Naive thymus-derived CD8-positive, alpha-beta T cell (primary cell): Measurements from ENCODE around the gene TOM1. TPM values are rescaled to one million over a fixed set of nuclear protein-coding genes. Genes with fewer than 3 reads are reported as not detected.

Source experiments
- ATAC-seq, 2 donors: fragments of 150-1000 bp; cut with Tn5 transposase in 1 of 2; sonication (Bioruptor Pico), chemical (Tn5 transposase) in 1 of 2; 1 replicate in 1 of 2; 2 replicates in 1 of 2; pipeline ENCODE4 v1.10.0; 2021; ENCODE audit warnings: mild to moderate bottlenecking in 2 of 2, moderate library complexity in 2 of 2
- POLR2A ChIA-PET: fragments of 350-600 bp; sonication (Branson Sonifier 250); formaldehyde crosslinking; loops from one replicate; lab custom pipeline; 2021; ENCODE audit warnings: antibody characterized with exemption; lab: Charles Lee
- DNase-seq, 10 donors: peaks; one replicate each; pipeline versions ENCODE4 v3.0.0 to v3.0.0-alpha.2; 2020 to 2022
- H3K27ac Mint-ChIP-seq, 10 donors: one replicate each; pipeline ENCODE4 v1.8.0; 2020 to 2022; ENCODE audit warnings: mild to moderate bottlenecking in 10 of 10, mixed read lengths in 10 of 10, moderate library complexity in 4 of 10, inconsistent platforms in 1 of 10
- H3K27me3 Mint-ChIP-seq, 5 donors: one replicate each; pipeline ENCODE4 v1.8.0; 2021 to 2022; ENCODE audit warnings: mixed read lengths in 5 of 5
- H3K36me3 Mint-ChIP-seq, 3 donors: one replicate each; pipeline ENCODE4 v1.8.0; 2020 to 2022; ENCODE audit warnings: mixed read lengths in 3 of 3, mild to moderate bottlenecking in 2 of 3, inconsistent platforms in 1 of 3
- H3K4me1 Mint-ChIP-seq, 4 donors: one replicate each; pipeline ENCODE4 v1.8.0; 2021 to 2022; ENCODE audit warnings: mixed read lengths in 4 of 4
- H3K4me3 Mint-ChIP-seq, 10 donors: one replicate each; pipeline ENCODE4 v1.8.0; 2020 to 2022; ENCODE audit warnings: mild to moderate bottlenecking in 10 of 10, mixed read lengths in 10 of 10, moderate library complexity in 6 of 10, inconsistent platforms in 1 of 10
- H3K9me3 Mint-ChIP-seq, 9 donors: one replicate each; pipeline ENCODE4 v1.8.0; 2020 to 2022; ENCODE audit warnings: mixed read lengths in 9 of 9, mild to moderate bottlenecking in 3 of 9, inconsistent platforms in 1 of 9, moderate library complexity in 1 of 9
- polyA plus RNA-seq, 3 donors: library from polyadenylated mRNA; unstranded; fragments of 300-500 nt; fragmentation: Illumina TruSeq; gene quantifications; one replicate each; pipeline ENCODE4 v1.2.3, GENCODE V29; 2021
- total RNA-seq, 8 experiments: library from RNA in 2 of 8; stranded (reverse) in 2 of 8; gene quantifications; one replicate each; pipeline ENCODE4 v1.2.3 and lab custom pipeline; 2021 to 2026

TOM1 gene
- total and polyA plus RNA-seq, 5 experiments from 2014 or later = 26.6 to 47.8 (median 29.6) TPM

DNA sequence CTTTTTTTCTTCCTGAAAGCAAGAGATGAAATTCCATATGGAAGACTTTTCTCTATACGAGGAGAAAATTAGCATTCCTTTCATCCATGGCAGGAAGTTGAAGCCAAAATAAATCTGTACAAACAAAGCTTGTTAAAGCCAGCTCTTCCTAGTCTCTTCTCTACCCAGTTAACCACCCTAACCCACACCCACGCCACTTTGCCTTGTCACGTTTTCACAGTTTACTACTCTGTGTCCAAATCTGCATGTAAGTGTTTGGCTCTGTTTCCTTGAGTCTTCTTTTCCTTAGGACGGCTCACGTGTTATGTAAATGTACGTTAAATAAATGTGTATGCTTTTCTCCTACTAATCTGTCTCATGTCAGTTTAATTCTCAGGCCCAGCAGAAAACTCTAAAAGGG lies 74.1 kb downstream of the TOM1 start:
- POLR2A ChIA-PET = no interaction called here
- no peaks in the 10 kb centered on the region for H3K36me3 Mint-ChIP-seq

DNA sequence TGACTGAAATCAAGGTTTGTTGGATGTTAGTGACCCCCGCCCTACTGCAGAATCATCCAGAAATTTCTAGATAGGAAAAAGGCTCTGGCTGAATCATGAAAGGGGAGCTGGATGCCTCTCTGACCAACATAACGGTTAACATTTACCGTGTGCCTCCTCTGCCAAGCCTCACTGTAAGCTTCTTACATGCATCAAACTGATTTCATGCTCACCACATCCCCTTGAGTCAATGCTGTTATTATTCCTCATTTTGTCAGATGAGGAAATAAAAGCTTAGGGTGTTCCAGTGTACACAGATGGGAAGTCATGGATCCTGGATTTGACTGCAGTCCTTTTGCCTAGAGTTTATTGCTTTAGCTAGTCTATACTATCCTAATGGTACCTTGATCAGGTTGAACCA lies 75.3 kb downstream of the TOM1 start:
- Mint-ChIP-seq H3K27ac (no peak overlapping the region), H3K4me1 (peaks cover 13 to 32% (median 17%) of the 10 kb centered on the region in 4 donors)

More for the DNA sequence above, 74.1 kb downstream of the TOM1 start:
- no peaks in the 10 kb centered on the region for H3K9me3 Mint-ChIP-seq
- peaks cover 13 to 28% (median 17%) of the 10 kb centered on the region in 4 donors for H3K4me1 Mint-ChIP-seq
- H3K4me3 Mint-ChIP-seq = no peak overlapping the region
- no peak for DNase-seq
- ATAC-seq = no peak
- peaks cover 0 to 21% (median 2%) of the 10 kb centered on the region in 5 donors for H3K27me3 Mint-ChIP-seq
- no peak overlapping the region for H3K27ac Mint-ChIP-seq

DNA sequence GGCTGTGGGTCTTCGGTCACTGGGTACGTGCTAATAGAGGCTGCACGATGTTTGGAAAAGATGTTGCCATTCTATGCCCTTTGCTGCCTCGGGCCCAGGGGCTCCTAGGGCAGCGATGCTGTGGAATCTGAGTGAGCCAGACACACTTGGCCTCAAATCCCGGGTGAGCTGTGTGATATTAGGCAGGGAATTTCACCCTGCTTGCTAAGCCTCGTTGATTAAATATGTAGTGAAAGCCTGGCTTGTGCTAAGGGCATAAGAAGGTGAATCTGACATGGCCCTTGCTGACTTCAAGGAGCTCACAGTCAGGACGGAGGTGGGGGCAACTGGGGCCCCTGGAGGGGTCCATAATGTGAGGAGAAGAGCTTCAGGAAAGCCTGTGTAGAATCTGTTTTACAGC lies 75.8 kb downstream of the TOM1 start:
- DNase-seq (no peak), ATAC-seq (no peak)
- H3K4me3 Mint-ChIP-seq = no peak overlapping the region
- peak overlapping the region in 1 of 10 donors; percentile 33 for H3K27ac Mint-ChIP-seq
- peaks cover 13 to 36% (median 20%) of the 10 kb centered on the region in 4 donors for H3K4me1 Mint-ChIP-seq
- POLR2A ChIA-PET = interaction anchor here (0.9 kb wide), 1 partner anchor 10 kb away, joined by 3 read pairs; no protein-coding TSS in a partner anchor
- no peaks in the 10 kb centered on the region for H3K9me3 Mint-ChIP-seq
- peaks cover 0 to 10% (median 3%) of the 10 kb centered on the region in 5 donors for H3K27me3 Mint-ChIP-seq
- no peaks in the 10 kb centered on the region for H3K36me3 Mint-ChIP-seq

More for the DNA sequence above, 75.3 kb downstream of the TOM1 start:
- POLR2A ChIA-PET = interaction anchor here (0.9 kb wide), 1 partner anchor 10 kb away, joined by 3 read pairs; no protein-coding TSS in a partner anchor
- Mint-ChIP-seq H3K27me3 (peaks cover 0 to 13% (median under 1%) of the 10 kb centered on the region in 5 donors), H3K36me3 (no peaks in the 10 kb centered on the region), H3K4me3 (no peak overlapping the region), H3K9me3 (no peaks in the 10 kb centered on the region)
- DNase-seq (no peak), ATAC-seq (no peak)

DNA sequence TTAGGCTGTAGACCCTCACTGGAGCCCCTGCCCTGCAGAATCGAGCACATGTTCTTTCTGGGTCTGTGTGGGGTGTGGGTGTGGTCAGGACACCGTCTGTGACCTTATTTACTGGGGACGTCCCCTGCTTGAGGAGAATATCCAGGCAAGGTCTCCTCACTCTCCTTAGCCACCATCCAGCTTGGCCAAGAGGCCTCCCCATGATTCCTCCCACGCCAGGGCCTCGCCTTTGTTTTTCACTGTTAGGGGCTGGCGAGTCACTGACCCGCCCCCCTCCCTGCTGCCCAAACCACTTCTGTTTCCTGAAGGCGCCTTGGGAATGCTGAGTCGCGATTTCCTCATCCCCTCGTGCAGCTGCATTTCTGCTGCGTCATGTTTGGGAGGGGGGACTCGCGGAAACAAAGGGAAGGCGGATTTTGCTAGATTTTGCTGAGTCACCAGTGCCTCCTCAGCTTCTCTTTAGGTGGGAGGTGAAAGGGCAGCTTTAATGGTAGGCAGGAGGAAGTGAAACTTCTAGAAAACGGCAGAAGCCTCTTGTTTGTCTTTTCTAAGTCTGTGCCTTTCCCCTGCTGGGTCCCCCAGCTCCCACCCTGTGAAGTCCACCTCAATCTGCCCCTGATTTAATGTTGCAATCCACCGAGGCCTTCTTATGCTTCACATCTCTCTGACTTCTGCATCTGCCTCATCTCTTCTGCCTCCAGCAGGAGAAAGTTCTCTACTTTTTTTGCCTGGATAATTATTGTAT lies 77.2 kb downstream of the TOM1 start:
- Mint-ChIP-seq H3K9me3 (no peaks in the 10 kb centered on the region), H3K27me3 (peaks cover 2 to 15% (median 6%) of the 10 kb centered on the region in 5 donors), H3K27ac (peak overlapping the region in 3 of 10 donors; percentile 41 to 67 (median 65)), H3K36me3 (no peaks in the 10 kb centered on the region), H3K4me3 (peak overlapping the region in 5 of 10 donors; percentile 9 to 57 (median 22)), H3K4me1 (peaks cover 12 to 41% (median 24%) of the 10 kb centered on the region in 4 donors)
- DNase-seq = peak in 6 of 10 donors; percentile 13 to 47 (median 19)
- peak in 1 of 2 donors; percentile 30 for ATAC-seq
- POLR2A ChIA-PET = no interaction called here

DNA sequence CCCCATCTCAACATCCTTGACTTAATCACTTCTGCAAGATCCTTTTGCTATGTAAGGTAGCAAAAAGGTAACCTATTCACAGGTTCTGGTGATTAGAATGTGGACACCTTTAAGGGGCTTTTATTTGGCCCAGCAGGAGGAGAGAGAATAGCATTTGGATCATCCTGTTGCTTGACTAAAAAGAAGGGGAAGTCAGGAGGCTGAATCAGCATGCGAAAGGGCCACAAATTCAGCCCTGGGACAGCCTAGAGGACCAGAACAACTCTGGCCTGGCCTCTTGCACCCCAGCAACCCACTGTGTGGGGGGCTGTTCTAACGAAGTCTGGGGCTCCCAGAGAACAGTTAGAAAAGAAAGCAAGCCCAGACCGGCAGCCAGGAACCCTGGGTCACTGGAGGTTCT lies 78.0 kb downstream of the TOM1 start:
- H3K36me3 Mint-ChIP-seq = no peaks in the 10 kb centered on the region
- no peaks in the 10 kb centered on the region for H3K9me3 Mint-ChIP-seq
- H3K4me3 Mint-ChIP-seq = peak overlapping the region in 1 of 10 donors; percentile 22
- H3K27me3 Mint-ChIP-seq = peaks cover 3 to 18% (median 8%) of the 10 kb centered on the region in 5 donors
- peaks cover 10 to 42% (median 21%) of the 10 kb centered on the region in 4 donors for H3K4me1 Mint-ChIP-seq
- H3K27ac Mint-ChIP-seq = peak overlapping the region in 2 of 10 donors; percentile 65 to 67
- ATAC-seq (no peak), DNase-seq (no peak)
- POLR2A ChIA-PET = no interaction called here

DNA sequence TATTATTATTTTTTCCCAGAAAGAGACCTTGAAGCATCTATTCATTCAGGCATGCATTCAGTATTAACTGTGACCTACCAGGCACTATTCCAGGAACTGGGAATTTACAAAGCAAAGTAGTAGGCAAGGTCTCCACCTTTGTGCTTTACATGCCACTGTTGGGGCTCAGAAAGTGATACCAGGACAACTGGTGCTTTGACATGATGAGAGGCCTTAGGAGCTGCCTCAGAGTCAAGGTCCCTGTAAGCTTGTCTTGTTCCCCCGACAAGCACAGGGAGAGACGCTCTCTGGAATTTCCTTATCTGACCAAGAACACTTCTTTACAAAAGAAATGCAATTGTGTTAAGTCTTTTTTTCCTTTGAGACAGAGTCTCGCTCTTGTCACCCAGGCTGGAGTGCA lies 78.9 kb downstream of the TOM1 start:
- H3K4me3 Mint-ChIP-seq = peak overlapping the region in 1 of 10 donors; percentile 32
- ATAC-seq (no peak), DNase-seq (no peak)
- peaks cover 9 to 27% (median 12%) of the 10 kb centered on the region in 5 donors for H3K27me3 Mint-ChIP-seq
- peaks cover 10 to 42% (median 21%) of the 10 kb centered on the region in 4 donors for H3K4me1 Mint-ChIP-seq
- no peaks in the 10 kb centered on the region for H3K36me3 Mint-ChIP-seq
- POLR2A ChIA-PET = no interaction called here
- no peak overlapping the region for H3K27ac Mint-ChIP-seq
- no peaks in the 10 kb centered on the region for H3K9me3 Mint-ChIP-seq

DNA sequence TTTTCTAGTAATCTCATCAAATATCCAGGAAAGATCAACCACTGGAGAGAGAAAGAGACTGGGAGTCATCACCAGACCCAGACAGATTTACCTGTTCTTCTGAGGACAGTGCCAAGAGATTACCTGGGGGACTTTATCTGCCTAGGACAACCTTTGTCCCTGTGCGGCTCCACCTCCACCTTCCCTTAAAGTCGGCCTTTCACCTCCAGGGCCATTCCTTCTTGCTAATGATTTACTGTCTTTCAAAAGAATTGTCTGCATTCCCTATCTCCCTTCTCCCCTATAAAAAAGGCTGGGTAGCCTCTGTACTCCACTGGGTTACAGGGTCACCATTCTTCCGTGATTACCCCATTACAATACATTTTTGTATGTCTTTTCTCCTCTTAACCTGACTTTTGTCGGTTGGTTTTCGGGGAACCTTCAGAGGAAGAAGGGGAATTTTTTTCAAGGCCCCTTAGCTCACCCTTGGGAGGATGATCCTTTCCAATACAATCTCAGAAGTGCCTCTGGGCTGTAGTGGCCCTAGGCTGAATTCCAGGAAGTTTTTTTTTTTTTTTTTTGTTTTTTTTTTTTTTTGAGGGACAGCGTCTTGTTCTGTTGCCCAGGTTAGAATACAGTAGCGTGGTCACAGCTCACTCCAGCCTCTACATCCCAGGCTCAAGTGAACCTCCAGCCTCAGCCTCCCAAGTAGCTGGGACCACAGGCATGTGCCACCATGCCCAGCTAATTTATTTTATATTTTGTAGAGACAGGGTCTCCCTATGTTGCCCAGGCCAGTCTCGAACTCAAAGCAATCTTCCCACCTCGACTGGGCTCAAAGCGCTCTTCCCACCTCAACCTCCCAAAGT lies 79.7 kb downstream of the TOM1 start:
- no peak for DNase-seq
- H3K27me3 Mint-ChIP-seq = peaks cover 10 to 35% (median 13%) of the 10 kb centered on the region in 5 donors
- ATAC-seq = no peak
- no peaks in the 10 kb centered on the region for H3K36me3 Mint-ChIP-seq
- H3K27ac Mint-ChIP-seq = no peak overlapping the region
- POLR2A ChIA-PET = interaction anchor here (0.7 to 1.2 kb wide), 2 partner anchors 80 to 162 kb away, joined by 3 to 5 read pairs; partner anchors contain the start of gene TOM1
- H3K4me1 Mint-ChIP-seq = peaks cover 10 to 41% (median 21%) of the 10 kb centered on the region in 4 donors
- H3K4me3 Mint-ChIP-seq = peak overlapping the region in 1 of 10 donors; percentile 32
- H3K9me3 Mint-ChIP-seq = no peaks in the 10 kb centered on the region

DNA sequence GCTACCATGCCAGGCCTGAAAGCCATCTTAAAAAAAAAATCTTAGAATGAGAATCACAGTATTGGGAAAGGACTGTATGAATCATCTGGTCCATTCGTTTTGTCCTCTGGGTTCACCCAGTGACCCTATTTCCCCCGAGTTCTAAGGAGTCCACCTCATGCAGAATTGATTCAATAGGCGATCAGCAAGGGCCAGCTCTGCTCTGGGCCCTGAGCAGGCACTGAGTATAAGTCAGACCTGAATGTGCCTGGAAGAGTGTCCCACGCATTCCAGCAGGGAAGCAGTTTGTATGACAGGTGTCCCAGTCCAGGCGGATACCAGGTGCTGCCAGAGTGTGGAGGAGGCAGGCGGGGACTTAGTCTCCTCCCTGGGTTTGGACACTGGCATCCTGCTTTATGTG lies 80.3 kb downstream of the TOM1 start:
- peaks cover 12 to 41% (median 17%) of the 10 kb centered on the region in 5 donors for H3K27me3 Mint-ChIP-seq
- H3K9me3 Mint-ChIP-seq = no peaks in the 10 kb centered on the region
- ATAC-seq = no peak
- H3K4me1 Mint-ChIP-seq = peaks cover 10 to 41% (median 21%) of the 10 kb centered on the region in 4 donors
- H3K4me3 Mint-ChIP-seq = peak overlapping the region in 4 of 10 donors; percentile 31 to 66 (median 60)
- no peak overlapping the region for H3K27ac Mint-ChIP-seq
- DNase-seq = no peak
- POLR2A ChIA-PET = interaction anchor here (0.7 to 1.2 kb wide), 2 partner anchors 80 to 161 kb away, joined by 3 to 5 read pairs; partner anchors contain the start of gene TOM1
- H3K36me3 Mint-ChIP-seq = no peaks in the 10 kb centered on the region

DNA sequence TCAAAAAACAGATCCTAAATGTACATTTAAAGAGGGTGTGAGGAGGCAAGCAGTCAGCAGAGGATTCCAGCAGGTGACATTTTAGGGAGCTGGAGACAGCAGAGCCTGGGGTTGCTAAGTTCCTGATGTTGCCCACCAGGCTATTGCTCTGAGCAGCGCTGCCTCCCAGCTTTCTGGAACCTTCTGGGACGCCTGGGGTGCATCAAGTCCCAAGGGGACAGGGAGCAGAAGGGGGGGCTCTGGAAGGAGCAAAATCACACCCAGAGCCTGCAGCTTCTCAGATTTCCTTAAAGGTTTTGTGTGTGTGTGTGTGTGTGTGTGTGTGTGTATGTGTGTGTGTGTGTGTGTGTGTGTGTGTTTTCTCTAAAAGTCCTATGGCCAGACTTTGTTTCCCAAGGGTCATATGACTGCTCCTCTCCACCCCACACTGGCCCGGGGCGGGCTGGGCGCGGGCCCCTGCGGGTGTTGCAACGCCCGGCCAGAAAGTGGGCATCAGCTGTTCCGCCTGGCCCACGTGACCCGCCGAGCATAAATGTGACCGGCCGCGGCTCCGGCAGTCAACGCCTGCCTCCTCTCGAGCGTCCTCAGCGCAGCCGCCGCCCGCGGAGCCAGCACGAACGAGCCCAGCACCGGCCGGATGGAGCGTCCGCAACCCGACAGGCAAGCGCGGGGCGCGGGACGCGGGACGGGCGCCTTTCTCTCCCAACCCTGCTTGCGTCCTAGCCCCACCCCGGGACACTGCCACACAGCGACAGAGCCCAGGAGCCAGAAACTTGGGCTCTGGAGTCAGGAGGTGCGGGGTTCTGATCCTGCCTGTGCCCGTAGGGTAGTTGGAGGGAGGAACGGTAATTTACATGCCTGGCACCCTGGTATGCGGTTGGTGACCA lies 81.1 kb downstream of the TOM1 start, which contains the start of gene HMOX1:
Gene HMOX1 (plus strand): TSS at position 560 of the 887 bp plus-strand sequence. CDS start 78 bp downstream, at position 638.
- peaks cover 14 to 45% (median 17%) of the 10 kb centered on the region in 5 donors for H3K27me3 Mint-ChIP-seq
- peak; percentile 85 to 90 for ATAC-seq
- peak in 8 of 10 donors; percentile 24 to 68 (median 32) for DNase-seq
- H3K36me3 Mint-ChIP-seq = no peaks in the 10 kb centered on the region
- peak within 1 kb of the TSS in 3 of 10 donors; percentile 13 to 57 (median 36) for H3K27ac Mint-ChIP-seq
- H3K9me3 Mint-ChIP-seq = no peaks in the 10 kb centered on the region
- POLR2A ChIA-PET = interaction anchor here (0.6 to 1.2 kb wide), 2 partner anchors 9 to 81 kb away, joined by 3 to 4 read pairs; partner anchors contain the start of gene TOM1
- H3K4me1 Mint-ChIP-seq = peaks cover 10 to 38% (median 21%) of the 10 kb centered on the region in 4 donors
- H3K4me3 Mint-ChIP-seq = peak within 1 kb of the TSS; percentile 7 to 76 (median 58)

DNA sequence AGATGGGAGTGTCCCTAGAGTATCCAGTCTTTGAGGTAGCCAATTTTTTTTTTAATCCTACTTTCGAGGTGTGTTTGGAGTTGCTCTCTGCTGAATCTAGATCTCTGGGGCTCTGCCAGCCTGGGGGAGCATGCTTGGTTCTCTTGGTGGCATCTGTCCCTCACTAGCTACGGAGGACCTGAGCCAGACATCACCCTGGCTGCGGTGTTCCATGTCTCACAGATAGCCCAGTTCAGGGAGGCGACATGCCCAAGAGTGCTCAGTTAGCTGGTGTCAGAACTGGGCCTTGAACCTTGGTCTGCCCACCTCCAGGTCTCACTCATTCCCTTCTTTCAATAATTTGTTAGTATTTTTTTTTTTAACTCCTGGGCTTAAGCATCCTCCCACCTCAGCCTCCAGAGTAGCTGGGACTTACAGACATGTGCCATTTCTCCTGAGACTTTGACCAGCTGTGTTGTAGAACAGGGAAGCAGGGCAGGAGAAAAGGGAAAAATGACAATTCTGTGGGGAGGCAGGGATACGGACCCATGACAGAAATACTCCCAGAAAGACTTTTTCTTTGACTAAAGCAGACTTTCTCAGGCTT lies 81.8 kb downstream of the TOM1 start:
- H3K4me1 Mint-ChIP-seq = peaks cover 10 to 38% (median 21%) of the 10 kb centered on the region in 4 donors
- H3K27me3 Mint-ChIP-seq = peaks cover 14 to 50% (median 17%) of the 10 kb centered on the region in 5 donors
- H3K4me3 Mint-ChIP-seq = peak overlapping the region in 7 of 10 donors; percentile 40 to 76 (median 61)
- H3K36me3 Mint-ChIP-seq = no peaks in the 10 kb centered on the region
- DNase-seq (no peak), ATAC-seq (no peak)
- H3K27ac Mint-ChIP-seq = peak overlapping the region in 2 of 10 donors; percentile 14 to 57
- H3K9me3 Mint-ChIP-seq = no peaks in the 10 kb centered on the region
- POLR2A ChIA-PET = interaction anchor here (0.6 kb wide), 1 partner anchor 10 kb away, joined by 4 read pairs; no protein-coding TSS in a partner anchor

DNA sequence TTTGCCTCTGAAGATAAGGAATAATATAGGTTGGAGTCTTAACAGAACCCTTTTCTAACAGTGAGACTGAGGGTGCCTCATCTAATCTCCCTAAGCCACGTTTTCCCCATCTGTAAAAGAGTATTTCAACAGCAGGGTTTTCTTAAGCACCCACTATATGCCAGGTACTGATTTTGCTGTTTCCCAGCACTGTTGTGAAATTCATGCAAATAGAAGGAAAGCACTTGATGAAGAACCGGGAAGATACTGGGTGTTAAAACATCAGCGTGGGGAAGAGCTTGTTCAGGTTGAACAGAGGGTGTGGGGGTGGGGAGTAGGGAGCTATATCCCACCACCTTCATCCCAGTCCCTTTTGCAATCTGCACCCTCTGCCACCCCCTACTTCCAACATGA lies 84.0 kb downstream of the TOM1 start:
- peaks cover 0 to 22% (median 11%) of the 10 kb centered on the region in 4 donors for H3K4me1 Mint-ChIP-seq
- DNase-seq (no peak), ATAC-seq (no peak)
- peaks cover 14 to 61% (median 21%) of the 10 kb centered on the region in 5 donors for H3K27me3 Mint-ChIP-seq
- no peak overlapping the region for H3K27ac Mint-ChIP-seq
- H3K4me3 Mint-ChIP-seq = no peak overlapping the region
- H3K36me3 Mint-ChIP-seq = no peaks in the 10 kb centered on the region
- H3K9me3 Mint-ChIP-seq = no peaks in the 10 kb centered on the region
- POLR2A ChIA-PET = no interaction called here
